ENCODE measurements around the gene FRMD5.

FRMD5 gene

DNA sequence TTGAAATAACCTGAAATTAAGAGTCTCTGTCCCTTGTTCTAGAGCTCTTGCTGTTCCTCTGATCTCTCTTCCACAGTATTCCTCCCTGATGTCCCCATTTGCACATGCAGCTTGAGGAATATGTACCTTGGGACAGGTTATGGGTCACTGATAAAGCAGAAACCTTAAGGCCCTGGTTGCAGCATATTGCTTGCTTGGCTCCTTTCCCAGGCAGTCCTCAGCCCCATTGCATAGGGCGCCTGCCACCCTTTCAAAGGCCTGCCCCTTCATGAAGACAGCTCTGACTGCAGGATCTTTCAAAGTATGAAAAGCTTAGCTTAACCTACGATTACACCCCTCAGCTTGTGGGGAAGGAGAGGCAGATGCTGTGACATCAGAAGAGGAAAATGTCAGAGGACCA is 316.6 kb downstream of the FRMD5 start:
- TF ChIP-seq, protein P1, sequence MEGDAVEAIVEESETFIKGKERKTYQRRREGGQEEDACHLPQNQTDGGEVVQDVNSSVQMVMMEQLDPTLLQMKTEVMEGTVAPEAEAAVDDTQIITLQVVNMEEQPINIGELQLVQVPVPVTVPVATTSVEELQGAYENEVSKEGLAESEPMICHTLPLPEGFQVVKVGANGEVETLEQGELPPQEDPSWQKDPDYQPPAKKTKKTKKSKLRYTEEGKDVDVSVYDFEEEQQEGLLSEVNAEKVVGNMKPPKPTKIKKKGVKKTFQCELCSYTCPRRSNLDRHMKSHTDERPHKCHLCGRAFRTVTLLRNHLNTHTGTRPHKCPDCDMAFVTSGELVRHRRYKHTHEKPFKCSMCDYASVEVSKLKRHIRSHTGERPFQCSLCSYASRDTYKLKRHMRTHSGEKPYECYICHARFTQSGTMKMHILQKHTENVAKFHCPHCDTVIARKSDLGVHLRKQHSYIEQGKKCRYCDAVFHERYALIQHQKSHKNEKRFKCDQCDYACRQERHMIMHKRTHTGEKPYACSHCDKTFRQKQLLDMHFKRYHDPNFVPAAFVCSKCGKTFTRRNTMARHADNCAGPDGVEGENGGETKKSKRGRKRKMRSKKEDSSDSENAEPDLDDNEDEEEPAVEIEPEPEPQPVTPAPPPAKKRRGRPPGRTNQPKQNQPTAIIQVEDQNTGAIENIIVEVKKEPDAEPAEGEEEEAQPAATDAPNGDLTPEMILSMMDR (IDR thresholded peaks at IDR 0.05; ENCODE audit: low read depth, low read length, poor library complexity, severe bottlenecking), result no peak
- no peak overlapping the region for H3K4me2 ChIP-seq (ENCODE audit: low read length)
- peaks cover 25% of the 10 kb centered on the region for H3F3A ChIP-seq (ENCODE audit: control insufficient read depth, insufficient read depth)
- no peaks in the 10 kb centered on the region for H3K27me3 ChIP-seq (ENCODE audit: control insufficient read depth, low read length)
- no peaks in the 10 kb centered on the region for H3K9me3 ChIP-seq (ENCODE audit: control insufficient read depth, insufficient read depth, low read length)
- no peaks in the 10 kb centered on the region for H3K9me2 ChIP-seq (replicated peaks; ENCODE audit: control insufficient read depth, low read length)
- H3K4me1 ChIP-seq (ENCODE audit: control insufficient read depth, low read length), result no peaks in the 10 kb centered on the region
- H3K4me3 ChIP-seq (ENCODE audit: low read length), result no peak overlapping the region
- H3K79me2 ChIP-seq (ENCODE audit: control insufficient read depth, low read length), result peaks cover 2% of the 10 kb centered on the region; the same call in 1 of the 2 replicates
- peaks cover 20% of the 10 kb centered on the region; the same call in 1 of the 2 replicates for H4K20me1 ChIP-seq (ENCODE audit: control insufficient read depth, insufficient read depth, low read depth, low read length)
- H3K27ac ChIP-seq (ENCODE audit: low read depth, low read length), result no peak overlapping the region
- H3K36me3 ChIP-seq (ENCODE audit: control insufficient read depth, low read length), result peaks cover 97% of the 10 kb centered on the region

DNA sequence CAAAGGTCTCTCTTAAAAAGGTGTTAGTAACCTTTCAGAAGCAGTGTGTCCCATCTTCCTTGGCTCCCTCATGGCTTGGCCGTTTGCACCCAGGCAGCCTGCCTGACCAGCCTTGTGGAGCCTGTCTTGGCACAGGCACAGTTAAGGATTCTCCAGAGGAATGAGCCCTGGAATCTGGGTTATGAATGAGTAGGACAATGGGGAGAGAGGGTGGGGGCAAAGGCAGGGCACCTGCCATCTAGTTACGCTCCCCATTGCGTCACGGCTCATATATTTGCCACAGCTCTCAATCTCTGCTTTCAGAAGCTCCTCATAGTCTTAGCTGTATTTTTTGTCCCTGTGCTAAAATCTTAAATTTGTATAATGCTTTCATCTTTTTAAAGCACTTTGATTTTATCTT is 317.7 kb downstream of the FRMD5 start:
- Histone ChIP-seq H3K4me1 (ENCODE audit: control insufficient read depth, low read length) (no peaks in the 10 kb centered on the region), H3K36me3 (ENCODE audit: control insufficient read depth, low read length) (peaks cover 97% of the 10 kb centered on the region), H3K27ac (ENCODE audit: low read depth, low read length) (no peak overlapping the region), H4K20me1 (ENCODE audit: control insufficient read depth, insufficient read depth, low read depth, low read length) (peaks cover 26% of the 10 kb centered on the region; the same call in 1 of the 2 replicates), H3K27me3 (ENCODE audit: control insufficient read depth, low read length) (no peaks in the 10 kb centered on the region), H3K4me2 (ENCODE audit: low read length) (no peak overlapping the region), H3K9me2 (replicated peaks; ENCODE audit: control insufficient read depth, low read length) (no peaks in the 10 kb centered on the region), H3K79me2 (ENCODE audit: control insufficient read depth, low read length) (peaks cover 8% of the 10 kb centered on the region), H3K9me3 (ENCODE audit: control insufficient read depth, insufficient read depth, low read length) (no peaks in the 10 kb centered on the region), H3F3A (ENCODE audit: control insufficient read depth, insufficient read depth) (peaks cover 27% of the 10 kb centered on the region), H3K4me3 (ENCODE audit: low read length) (no peak overlapping the region)
- TF ChIP-seq EZH2phosphoT487 (IDR thresholded peaks at IDR 0.05; ENCODE audit: borderline replicate concordance, low read length), result no peak
- TF ChIP-seq, protein P1 (IDR thresholded peaks at IDR 0.05; ENCODE audit: low read depth, low read length, poor library complexity, severe bottlenecking), result no peak

DNA sequence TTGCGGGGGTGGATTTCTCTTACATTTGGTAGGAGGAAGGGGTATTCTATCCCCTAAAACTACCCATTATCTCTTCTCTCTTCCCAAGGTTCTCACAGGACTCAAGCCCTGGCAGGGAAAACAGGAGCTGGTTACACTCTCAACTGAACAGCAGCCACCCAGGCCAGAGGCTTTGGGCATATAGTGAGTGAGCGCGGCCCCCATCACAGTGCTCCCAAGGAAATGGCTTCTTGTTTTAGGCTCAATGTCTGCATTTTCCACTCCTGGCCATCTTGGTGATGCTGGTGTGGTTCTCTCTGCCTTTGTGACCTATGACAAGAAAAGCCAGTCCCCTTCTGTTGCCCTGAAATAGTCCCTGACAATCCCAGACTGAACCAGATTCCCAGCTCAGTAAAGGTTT is 318.2 kb downstream of the FRMD5 start:
- H3F3A ChIP-seq (ENCODE audit: control insufficient read depth, insufficient read depth), result peaks cover 24% of the 10 kb centered on the region
- no peaks in the 10 kb centered on the region for H3K9me3 ChIP-seq (ENCODE audit: control insufficient read depth, insufficient read depth, low read length)
- no peak overlapping the region for H3K27ac ChIP-seq (ENCODE audit: low read depth, low read length)
- H3K36me3 ChIP-seq (ENCODE audit: control insufficient read depth, low read length), result peaks cover 97% of the 10 kb centered on the region
- H3K4me2 ChIP-seq (ENCODE audit: low read length), result no peak overlapping the region
- no peak for TF ChIP-seq EZH2phosphoT487 (IDR thresholded peaks at IDR 0.05; ENCODE audit: borderline replicate concordance, low read length)
- TF ChIP-seq, protein P1 (IDR thresholded peaks at IDR 0.05; ENCODE audit: low read depth, low read length, poor library complexity, severe bottlenecking), result no peak
- H3K79me2 ChIP-seq (ENCODE audit: control insufficient read depth, low read length), result peaks cover 12% of the 10 kb centered on the region
- no peaks in the 10 kb centered on the region for H3K9me2 ChIP-seq (replicated peaks; ENCODE audit: control insufficient read depth, low read length)
- no peaks in the 10 kb centered on the region for H3K4me1 ChIP-seq (ENCODE audit: control insufficient read depth, low read length)
- H4K20me1 ChIP-seq (ENCODE audit: control insufficient read depth, insufficient read depth, low read depth, low read length), result peaks cover 30% of the 10 kb centered on the region
- H3K27me3 ChIP-seq (ENCODE audit: control insufficient read depth, low read length), result no peaks in the 10 kb centered on the region
- H3K4me3 ChIP-seq (ENCODE audit: low read length), result no peak overlapping the region

DNA sequence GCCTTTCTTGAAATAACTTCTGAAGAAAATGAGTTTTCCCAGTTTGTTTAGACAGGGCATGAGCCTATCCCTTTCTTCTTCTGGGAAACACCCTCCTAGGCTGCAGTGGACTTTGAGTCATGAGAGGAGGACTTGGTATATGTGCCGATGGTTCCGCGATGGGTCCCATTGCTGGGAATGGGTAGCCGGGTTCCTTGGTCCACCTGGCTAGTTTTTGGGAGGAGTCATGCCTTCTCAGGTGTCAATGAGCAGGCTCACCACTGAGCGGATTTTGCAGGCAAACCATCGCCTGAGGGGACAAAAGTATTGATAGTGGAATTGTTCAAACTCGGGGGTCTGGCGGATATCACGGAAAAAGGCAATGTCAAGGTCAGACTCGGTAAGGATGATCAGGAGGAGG is 321.4 kb downstream of the FRMD5 start:
- H3K9me2 ChIP-seq (replicated peaks; ENCODE audit: control insufficient read depth, low read length), result no peaks in the 10 kb centered on the region
- H3F3A ChIP-seq (ENCODE audit: control insufficient read depth, insufficient read depth), result peaks cover 30% of the 10 kb centered on the region
- no peak overlapping the region for H3K4me2 ChIP-seq (ENCODE audit: low read length)
- no peaks in the 10 kb centered on the region for H3K4me1 ChIP-seq (ENCODE audit: control insufficient read depth, low read length)
- peaks cover 96% of the 10 kb centered on the region for H3K36me3 ChIP-seq (ENCODE audit: control insufficient read depth, low read length)
- H3K79me2 ChIP-seq (ENCODE audit: control insufficient read depth, low read length), result peaks cover 36% of the 10 kb centered on the region
- peaks cover 30% of the 10 kb centered on the region for H4K20me1 ChIP-seq (ENCODE audit: control insufficient read depth, insufficient read depth, low read depth, low read length)
- TF ChIP-seq EZH2phosphoT487 (IDR thresholded peaks at IDR 0.05; ENCODE audit: borderline replicate concordance, low read length), result no peak
- no peaks in the 10 kb centered on the region for H3K27me3 ChIP-seq (ENCODE audit: control insufficient read depth, low read length)
- H3K27ac ChIP-seq (ENCODE audit: low read depth, low read length), result no peak overlapping the region
- no peak overlapping the region for H3K4me3 ChIP-seq (ENCODE audit: low read length)
- no peaks in the 10 kb centered on the region for H3K9me3 ChIP-seq (ENCODE audit: control insufficient read depth, insufficient read depth, low read length)
